PFSK-1 (cell line): Measurements from ENCODE around the gene ISCA2.

Experiments
- FOXP2 ChIP-seq: optimal IDR thresholded peaks from 2 replicates; pipeline ENCODE3; 2011; ENCODE audit warnings: borderline replicate concordance, control low read depth, inconsistent platforms; ENCODE audit not compliant: insufficient read depth; ENCODE audit errors: extremely low read length, extremely low read depth
- POLR2AphosphoS5 ChIP-seq: IDR thresholded peaks from 2 replicates; pipeline ENCODE4 v1.6.1; 2012; ENCODE audit warnings: low read depth, mild to moderate bottlenecking, control low read depth, low read length, moderate library complexity
- REST ChIP-seq, 2 experiments: IDR thresholded peaks; 2 replicates each; pipeline versions ENCODE4 v1.6.1 to v1.8.0; 2011 to 2012; ENCODE audit warnings: low read depth in 2 of 2, low read length in 2 of 2, control low read depth in 1 of 2, inconsistent platforms in 1 of 2, mild to moderate bottlenecking in 1 of 2, moderate library complexity in 1 of 2; ENCODE audit not compliant: insufficient read depth in 1 of 2
- SIN3A ChIP-seq: IDR thresholded peaks from 2 replicates; pipeline ENCODE4 v1.6.1; 2012; ENCODE audit warnings: mild to moderate bottlenecking, low read length, moderate library complexity, borderline replicate concordance; ENCODE audit not compliant: insufficient read depth
- TAF1 ChIP-seq: IDR thresholded peaks from 2 replicates; pipeline ENCODE4 v1.6.1; 2012; ENCODE audit warnings: low read length, control low read depth, borderline replicate concordance; ENCODE audit not compliant: insufficient read depth

The ISCA2 gene

GRCh38 chr14:74503291-74503937 is 9.8 kb downstream of the ISCA2 start:
- TF ChIP-seq SIN3A (no peak), TAF1 (no peak), REST (IDR thresholded peaks at IDR 0.05; ENCODE audit: insufficient read depth in 1 of 2, low read depth in 2 of 2, low read length in 2 of 2) (no peak), POLR2AphosphoS5 (no peak), FOXP2 (no peak)

GRCh38 chr14:74503938-74504335 is 10.4 kb downstream of the ISCA2 start:
- TF ChIP-seq FOXP2 (no peak), REST (IDR thresholded peaks at IDR 0.05; ENCODE audit: insufficient read depth in 1 of 2, low read depth in 2 of 2, low read length in 2 of 2) (no peak), SIN3A (no peak), POLR2AphosphoS5 (no peak), TAF1 (no peak)

DNA sequence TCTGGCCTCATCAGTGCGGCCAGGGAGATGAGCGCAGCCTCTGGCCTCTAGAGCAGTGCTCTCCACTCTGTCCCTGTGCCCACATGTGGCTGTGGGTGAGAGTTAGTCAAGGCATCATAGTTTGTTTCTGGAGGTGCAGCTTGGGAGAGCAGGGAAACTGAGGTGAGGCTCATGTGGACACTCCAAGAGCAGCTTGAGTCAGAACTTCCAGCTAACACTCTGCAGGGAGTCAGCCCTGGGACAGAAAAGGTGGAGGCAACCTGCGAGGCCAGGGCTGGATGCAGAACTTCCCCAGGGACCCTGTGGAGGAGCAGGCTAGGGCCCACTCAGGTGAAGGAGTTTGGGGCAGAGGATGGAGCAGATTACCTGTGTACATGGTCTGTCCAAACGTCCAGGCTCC is 10.8 kb downstream of the ISCA2 start:
- TF ChIP-seq SIN3A: no peak
- no peak for TF ChIP-seq FOXP2
- no peak for TF ChIP-seq POLR2AphosphoS5
- TF ChIP-seq TAF1: no peak
- no peak for TF ChIP-seq REST (IDR thresholded peaks at IDR 0.05; ENCODE audit: insufficient read depth in 1 of 2, low read depth in 2 of 2, low read length in 2 of 2)

DNA sequence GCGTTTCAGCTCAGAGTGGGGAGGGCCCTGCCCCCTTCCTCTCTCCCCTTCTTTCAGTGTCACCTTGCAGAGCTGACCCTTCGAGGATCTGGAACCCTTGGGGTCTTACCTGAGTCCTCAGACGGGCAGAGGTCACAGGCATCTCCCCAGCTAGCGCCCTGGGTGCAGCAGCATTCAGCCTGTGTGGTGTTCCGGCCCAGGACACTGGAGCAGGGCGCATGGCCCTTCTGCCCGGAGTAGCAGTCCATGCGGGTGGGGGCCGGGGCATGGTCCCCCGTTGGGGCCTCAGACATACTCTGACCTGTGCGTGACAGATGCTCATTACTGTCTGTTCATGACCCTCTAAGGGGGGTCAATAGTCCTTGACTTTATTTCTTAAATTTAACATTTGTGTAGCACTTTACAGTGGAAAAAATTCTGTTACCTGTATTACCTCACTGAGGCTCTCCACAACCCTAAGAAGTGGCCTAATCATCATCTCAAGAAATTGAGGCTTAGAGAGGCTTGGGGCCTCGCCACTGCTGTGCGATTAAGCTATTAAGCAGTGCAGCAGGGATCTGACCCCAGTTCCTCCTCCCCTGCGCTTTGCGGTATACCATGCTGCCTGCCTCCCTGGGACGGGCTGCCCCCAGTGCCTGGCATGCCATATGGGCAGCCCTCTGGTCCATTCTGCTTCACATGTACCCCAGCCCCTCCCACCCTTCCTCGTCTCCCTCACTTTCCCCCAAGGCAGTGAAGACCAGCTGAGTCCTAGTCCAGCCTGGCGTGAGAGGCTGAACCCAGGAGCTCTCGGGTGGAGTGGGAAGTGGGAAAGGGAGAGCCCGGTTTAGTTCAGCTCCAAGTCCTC is 11.5 kb downstream of the ISCA2 start:
- TF ChIP-seq TAF1 (no peak), POLR2AphosphoS5 (no peak), REST (IDR thresholded peaks at IDR 0.05; ENCODE audit: insufficient read depth in 1 of 2, low read depth in 2 of 2, low read length in 2 of 2) (no peak), FOXP2 (no peak), SIN3A (no peak)
